GM19239 (cell line): ENCODE data around the gene NAT9.

ENCODE experiments used
- DNase-seq: peaks from one replicate; pipeline ENCODE4 v3.0.0; 2011; ENCODE audit warnings: low spot score; ENCODE audit not compliant: insufficient read length
- FAIRE-seq: peaks from 2 replicates; lab custom pipeline; 2011; peaks lifted over from hg19 to GRCh38; lab: Jason Lieb, UNC

NAT9 gene

DNA sequence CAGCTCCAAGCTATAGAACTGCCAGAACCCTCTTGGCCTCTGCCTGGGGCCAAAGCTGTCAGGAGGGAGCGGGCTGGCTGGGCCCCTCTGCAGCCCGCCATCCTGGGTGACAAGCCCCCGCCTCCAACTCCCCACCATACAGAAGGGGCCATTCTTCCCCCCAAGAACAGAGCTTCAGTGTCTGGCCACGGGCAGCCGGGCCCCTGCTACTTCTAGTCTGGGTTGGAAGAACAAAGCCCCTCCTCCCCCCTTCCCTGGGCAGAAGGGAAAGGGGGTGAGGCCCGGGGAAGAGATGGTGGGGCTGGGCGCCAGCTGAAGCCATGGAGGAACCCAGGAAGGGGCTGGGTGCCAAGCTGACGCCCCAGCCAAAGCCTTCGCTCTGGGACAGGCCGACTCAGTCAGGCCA, 9.0 kb downstream of the NAT9 start:
- DNase-seq, result no peak
- FAIRE-seq, result no peak

DNA sequence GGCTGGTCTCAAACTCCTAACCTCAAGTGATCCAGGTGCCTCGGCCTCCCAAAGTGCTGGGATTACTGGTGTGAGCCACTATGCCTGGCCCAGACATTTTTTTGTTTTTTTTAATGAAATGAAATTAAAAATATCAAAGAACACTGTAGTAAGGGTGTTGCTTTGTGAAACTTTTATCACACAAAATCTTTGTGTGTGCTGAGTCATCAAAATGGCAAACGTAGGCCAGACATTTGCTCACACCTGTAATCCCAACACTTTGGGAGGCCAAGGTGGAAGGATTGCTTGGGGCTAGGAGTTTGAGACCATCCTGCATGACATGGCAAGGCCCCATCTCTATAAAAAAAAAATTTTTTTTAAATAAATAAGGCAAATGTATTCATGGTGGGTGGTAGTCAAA, 9.7 kb downstream of the NAT9 start:
- DNase-seq, result no peak
- no peak for FAIRE-seq

DNA sequence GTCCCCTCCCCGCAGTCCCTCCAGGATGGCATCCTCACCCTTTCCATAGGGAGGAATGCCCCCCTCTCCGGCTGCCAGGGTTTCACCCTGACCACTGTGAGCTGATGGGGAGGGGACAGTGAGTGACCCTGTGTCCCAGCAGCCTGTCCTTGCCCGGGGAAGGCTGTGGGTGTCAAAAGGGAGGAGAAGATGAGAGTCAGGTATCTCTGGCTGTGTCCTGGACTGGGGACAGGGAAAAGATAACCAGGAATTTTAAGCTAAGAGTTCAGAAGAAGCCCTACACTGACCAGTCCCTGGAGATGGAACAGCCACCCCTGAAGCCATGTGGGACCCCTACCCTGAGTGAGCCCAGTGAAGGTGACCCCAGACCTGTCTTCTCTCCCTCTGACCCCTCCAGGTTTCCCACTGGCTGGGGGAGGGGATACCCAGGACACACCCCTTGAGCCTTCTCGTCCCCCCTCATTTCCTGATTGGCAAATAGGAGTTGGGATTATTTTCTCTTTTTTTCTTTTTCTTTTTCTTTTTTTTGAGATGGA, 11.3 kb downstream of the NAT9 start:
- DNase-seq (no peak), FAIRE-seq (no peak)

DNA sequence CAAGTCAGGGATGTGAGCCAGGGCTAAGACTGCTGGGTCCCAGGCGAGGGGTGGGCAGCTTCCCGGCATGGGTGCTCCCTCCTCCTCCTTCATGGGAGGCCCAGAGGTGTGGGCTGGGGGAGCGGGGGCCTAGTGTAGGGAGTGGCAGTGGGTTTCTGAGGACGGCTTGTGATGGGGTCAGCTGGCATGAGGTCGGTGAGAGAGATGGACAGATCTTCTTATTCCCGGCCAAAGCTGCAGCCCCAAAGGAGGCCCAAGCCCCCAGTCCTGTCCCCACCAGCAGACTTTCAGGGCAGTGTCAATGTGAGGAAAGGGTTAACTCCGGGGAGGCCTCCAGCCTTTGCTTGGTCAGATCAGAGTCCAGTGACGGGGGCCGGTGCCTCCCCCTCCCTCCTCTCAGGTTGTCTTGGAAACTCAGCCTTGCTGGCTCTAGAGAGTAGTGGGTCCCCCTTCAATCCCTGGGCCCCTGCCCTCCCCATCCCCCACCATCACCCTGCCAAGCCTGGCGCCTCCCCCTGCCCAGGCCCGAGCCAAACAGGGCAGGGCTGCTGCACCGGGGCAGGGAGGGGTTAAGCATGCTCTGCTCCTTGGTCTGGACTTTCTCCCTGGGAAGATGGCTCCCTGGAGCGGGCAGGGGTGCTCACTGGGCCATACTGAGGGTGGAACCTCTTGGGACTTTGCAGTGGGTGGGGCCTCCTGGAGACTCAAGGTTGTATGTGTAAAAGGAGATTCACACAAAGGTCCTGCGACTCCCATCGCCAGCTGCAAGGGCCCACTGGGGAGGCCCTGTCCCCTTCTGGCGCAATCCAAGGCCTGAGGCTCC, 12.4 kb downstream of the NAT9 start:
- FAIRE-seq, result no peak
- DNase-seq, result no peak

DNA sequence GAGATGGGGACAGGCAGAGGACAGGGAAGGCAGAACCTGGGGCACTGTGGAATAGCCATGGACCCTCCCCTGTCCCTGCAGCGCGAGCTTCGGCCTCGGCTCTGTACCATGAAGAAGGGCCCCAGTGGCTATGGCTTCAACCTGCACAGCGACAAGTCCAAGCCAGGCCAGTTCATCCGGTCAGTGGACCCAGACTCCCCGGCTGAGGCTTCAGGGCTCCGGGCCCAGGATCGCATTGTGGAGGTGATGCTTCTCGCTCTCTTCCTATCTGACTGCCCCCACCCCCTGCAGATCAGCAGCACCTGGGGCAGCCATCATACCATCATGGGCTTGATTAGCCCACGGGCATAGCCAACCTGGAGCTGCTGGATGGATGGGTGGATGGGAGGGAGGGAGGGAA, 14.2 kb downstream of the NAT9 start:
- no peak for FAIRE-seq
- DNase-seq, result no peak

DNA sequence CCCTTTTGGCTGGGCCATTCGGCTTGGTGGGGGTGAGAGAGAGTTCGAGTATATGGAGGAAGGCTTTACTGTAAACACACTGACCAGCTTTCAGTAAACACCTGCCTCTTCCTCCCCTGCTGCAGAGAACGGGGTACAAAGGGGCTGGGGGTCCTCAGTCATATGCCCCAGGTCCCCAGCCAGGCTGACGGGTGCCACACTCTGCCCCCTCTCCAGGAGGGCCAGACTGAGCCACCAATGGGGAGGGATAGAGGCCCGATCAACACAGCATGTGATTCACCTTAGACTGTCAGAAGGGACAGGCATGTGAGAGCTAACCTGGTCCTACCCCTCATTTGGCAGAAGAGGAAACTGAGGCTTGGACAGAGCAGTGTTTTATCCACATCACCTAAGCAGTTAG, 14.7 kb downstream of the NAT9 start:
- FAIRE-seq (no peak), DNase-seq (no peak)

DNA sequence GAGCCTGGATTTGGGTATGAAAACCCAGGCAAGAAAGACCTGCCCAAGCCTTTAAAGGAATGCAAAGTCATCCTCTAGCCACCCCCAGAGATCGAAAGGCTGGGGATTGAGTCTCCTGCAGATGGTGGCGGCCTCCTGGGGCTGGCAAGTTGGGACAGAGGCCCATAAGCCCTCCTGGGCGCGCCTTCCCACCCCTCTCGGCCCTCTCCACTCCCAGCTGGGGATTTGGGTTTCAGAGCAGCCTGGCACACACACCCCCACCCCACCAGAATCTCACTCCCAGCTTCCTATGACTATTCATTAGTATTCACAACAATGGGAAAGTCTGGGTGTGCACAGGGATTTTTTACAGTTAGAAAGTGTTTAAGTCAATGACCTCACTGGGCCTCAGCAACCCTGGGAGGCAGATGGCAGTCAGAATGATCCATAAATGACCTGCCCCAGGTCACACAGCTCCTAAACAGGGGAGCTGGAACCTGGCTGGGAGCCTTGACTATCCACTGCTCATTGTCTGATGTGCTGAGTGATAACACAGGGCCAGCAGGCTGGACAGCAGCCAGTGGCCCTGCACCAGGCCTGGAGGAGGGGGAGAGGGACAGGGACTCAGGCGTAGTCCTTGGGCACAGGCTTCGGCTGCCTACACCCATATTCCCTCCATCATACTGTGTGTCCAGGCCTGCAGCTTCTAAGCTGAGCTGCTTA, 15.6 kb downstream of the NAT9 start:
- DNase-seq (no peak), FAIRE-seq (no peak)

DNA sequence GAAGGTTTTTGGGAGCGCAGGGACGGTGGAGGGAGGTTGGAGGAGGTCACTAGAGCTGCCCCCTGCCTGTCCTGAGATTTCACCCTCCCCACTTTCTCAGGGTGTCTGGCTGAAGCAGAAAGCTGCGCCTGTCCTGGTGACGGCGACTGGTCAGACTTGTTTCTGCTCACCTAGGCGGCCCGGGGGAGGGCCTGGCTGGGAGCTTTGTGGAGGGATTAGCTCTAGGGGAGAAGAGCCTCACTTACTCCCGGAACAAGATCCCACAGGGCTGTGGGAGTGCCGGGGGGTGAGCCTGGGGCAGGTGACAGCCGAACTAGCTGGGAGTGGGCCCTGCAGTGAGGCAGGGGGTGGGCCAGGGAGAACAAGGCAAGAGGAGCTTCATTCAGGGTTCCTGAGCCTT, 16.2 kb downstream of the NAT9 start:
- no peak for FAIRE-seq
- DNase-seq, result no peak

DNA sequence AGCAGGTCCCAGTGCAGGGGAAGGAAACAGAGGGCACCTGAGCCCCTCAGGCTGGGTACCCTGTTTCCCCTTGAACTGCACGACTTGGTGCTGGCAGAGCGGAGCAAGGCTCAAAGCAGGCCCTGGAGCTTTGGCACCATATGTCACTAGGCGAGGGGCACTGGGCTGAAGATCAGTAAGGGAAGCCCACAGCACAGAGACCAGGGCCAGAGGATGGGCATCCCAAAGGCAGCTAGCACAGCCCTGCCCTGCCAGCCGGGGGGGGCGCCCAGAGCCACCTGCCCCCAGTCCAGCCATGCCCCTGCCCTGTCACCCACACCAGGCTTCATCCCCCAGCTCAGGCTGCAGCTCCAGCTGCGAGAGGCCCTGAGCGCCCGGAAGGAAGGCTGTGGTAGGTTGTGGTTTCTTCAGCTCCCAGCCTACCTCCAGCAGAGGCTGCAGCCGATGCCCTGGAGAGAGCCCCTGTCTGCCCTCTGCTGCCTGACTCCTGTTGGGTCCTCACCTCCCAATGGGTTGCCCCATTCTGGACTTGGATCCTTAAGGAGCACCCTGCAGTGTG, 16.8 kb downstream of the NAT9 start:
- peak; percentile 91 for FAIRE-seq
- DNase-seq, result peak; percentile 88

DNA sequence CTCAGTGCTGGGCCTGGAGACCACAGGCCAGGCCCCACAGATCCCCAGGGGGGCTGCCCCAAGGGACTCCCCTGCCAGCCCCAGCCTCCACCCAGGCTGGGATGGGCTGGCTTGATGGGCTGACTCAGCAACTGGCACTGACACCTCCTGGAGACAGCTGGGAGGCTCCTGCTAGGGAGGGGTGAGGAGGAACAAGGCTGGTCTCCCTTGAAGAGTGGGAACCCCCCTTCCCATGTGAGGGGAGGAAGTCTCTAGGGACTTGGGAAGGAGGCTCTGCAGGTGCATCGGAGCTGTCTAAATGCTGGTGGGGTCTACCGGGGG, 17.3 kb downstream of the NAT9 start:
- no peak for FAIRE-seq
- DNase-seq, result no peak

DNA sequence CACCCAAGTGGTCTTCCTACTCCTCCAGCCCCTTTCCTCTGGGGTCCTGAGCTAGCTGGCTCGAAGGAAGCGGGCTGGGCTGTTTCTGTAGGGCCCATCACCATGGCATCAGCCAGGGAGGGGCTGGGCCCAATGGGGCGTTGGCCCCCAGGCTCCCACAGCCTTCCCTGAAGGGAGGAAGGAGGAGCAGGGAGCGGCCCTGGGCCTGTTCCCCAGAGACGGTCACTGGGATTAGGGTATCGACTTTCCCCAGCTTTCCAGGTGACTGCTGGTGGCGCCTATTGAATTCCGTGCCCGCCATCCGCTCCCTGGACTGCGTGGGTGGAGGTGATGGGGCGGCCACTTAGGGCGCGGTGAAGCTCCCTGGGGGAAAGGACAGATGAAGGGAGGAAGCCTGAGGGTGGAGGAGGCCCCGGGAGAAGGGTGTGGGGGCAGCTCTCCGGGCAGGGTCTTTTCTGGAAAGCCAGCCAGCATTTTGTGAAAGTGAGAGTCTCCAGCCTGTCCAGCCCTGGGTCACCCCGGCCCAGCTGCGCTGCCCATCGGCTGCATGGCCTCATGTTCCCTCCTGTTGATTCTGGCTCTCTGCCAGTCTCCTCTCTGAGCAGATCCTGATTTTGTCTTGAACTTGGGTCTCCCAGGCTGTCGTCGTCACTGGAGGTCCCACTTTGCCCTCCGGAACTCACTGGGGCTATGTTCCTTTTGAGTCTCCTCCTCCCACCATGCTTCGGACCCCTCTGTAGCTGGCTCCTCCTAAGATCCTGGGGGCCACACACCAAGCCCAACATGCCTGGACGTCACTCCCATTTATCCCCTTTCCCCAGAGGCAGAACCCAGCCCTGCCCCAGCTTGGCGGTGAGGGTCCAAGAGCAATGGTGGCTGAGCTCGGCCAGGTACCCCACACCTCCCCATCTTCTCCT, 18.0 kb downstream of the NAT9 start:
- no peak for DNase-seq
- no peak for FAIRE-seq

DNA sequence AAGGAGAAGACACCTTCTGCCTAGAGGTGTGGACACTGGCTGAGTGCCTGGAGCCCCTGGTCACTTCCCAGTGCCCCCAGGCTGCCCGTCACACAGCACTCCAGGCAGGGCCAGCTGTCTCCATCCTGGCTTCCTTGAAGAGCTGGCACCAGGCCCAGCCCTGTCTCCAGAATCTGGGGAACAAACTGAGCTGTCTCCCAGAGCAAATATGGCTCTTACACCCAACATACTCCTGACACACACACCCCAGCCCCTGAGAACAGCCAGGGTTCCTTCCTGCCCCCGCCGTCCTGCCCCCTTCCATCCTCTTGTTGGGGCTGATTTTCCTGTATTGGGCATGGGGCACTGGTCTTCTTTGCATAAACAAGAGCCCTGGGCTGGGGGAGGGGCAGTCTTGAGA, 18.6 kb downstream of the NAT9 start:
- DNase-seq (no peak), FAIRE-seq (no peak)

DNA sequence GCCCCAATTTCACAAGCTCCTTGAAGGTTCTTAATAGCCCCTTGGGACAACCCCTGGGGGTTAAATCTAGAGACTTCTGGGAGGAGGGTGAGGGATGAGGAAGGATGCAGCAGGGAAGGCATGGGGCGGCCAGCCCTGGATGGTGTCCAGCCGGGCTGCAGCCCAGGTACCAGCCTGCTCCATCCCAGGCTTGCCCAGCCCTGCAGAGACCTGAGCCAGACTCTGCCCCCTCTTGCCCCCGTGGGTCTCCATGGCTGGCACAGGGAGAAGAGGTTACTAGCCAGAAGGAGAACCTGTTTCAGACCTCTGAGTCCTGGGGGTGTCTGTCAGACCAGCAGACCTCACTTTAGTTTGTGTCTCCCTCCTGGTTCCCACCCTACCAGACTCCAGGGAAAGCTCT, 19.3 kb downstream of the NAT9 start:
- no peak for DNase-seq
- FAIRE-seq, result no peak

DNA sequence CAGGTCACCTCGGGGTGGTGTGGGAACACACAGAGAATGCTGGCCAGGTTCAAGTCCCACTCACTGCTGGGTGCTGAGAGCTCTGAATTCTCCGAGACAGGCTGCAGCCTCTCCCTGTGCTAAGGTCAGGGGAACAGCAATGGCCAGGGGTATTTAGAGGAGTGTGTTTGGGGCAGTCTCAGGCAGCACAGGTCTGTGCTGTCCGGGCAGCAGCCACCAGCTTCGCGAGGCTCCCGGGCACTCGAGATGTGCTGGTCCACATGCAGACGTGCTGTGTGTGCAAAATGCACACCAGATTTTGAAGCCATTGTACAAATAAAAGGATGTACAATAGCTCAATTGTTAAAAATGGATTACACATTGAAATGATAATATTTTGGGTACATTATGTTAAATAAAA, 20.6 kb downstream of the NAT9 start:
- FAIRE-seq, result no peak
- no peak for DNase-seq

DNA sequence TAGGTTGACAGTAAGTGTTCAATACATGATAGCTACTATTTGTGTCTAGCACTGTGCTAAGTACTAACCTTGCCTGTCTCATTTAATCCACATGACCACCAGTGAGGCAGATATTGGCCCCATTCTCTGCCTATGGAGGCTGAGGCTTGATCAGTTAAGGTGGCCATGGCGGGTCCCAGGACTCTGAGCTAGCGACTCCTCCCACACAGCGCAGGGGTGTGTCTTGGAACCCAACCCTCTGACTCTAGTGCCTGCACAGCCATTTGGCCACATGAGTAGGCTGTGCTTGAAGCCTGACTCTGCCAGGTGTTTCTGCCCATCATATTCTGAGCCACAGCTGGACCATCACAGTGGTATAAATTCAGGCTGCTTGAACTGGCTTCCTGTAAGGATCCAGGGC, 21.3 kb downstream of the NAT9 start:
- FAIRE-seq, result no peak

DNA sequence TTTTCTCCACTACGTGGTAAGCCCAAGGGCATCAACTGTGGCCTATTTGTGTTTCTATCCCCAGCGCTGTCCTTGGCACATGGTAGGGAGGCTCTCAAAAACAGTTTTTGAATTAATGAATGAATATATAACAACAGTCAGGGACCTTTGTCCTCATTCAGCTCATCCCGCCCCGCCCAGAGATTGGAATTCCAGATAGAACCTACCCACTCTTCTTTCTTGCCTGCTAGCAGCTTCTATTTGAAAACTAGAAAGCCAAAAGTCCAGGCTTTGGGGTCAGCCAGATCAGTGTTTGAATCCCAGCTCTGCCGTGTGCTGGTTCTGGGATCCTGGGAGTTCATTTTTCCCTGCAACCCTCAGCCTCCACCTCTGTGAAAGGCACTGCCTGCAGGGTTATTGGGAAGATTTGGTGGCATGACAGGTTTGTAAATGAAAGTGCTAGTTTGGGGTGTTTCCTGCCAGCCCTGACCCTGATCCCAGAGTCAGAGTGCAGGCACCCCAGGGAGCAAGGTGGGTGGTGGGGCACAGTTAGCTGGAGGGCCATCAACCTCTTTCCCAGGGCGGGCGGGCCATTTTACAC, 23.2 kb downstream of the NAT9 start:
- no peak for FAIRE-seq
- no peak for DNase-seq

More for the DNA sequence above, 21.3 kb downstream of the NAT9 start:
- DNase-seq, result no peak

DNA sequence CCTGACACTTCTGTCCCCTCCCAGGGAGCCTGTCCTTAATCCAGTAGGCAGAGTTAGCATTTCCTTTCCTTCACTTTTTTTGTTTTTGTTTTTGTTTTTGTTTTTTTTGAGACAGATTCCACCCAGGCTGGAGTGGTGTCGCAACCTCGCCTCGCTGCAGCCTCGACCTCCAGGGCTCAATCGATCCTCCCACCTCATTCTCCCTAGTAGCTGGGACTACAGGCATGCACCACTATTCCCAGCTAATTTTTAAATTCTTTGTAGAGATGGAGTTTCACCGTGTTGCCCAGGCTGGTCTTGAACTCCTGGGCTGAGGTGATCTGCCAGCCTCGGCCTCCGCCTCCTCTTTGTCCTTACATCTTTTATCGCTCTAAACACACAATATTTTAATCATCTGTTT, 23.7 kb downstream of the NAT9 start:
- FAIRE-seq, result no peak
- no peak for DNase-seq

DNA sequence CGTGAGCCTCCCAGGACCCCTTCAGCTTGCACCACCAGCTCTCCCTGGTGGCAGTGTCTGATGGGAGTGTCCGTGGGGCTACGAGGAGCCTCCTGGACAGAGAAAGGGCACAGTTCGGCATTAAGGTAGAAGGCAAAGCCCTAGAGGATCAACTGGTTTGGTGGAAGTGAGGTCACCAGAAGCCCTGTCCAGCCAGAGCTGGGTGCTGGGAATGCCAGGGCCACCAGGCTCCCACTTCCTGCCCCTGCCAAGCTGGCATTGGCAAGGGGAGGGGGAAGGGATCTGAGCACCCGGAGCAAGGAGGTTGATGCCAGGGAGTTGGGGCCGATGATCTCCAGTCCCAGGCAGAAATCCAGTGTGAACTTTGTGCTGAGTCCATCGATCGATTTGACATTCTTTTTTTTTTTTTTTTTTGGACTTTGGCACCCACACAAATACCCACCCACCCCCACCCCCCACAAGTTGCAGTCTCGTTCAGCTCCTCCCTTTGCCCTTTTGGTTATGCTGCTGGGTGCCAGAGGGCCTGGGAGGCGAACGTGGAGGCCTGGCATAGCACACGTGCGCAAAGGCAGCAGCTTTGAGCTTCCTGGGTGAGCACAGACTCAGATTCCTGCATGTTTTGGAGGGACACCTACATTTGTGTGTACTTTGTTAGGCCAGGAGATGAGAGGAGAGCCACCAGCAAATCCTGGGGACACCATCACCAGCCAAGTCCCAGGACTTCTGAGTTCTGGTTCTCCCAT, 25.6 kb downstream of the NAT9 start:
- DNase-seq (no peak), FAIRE-seq (no peak)

DNA sequence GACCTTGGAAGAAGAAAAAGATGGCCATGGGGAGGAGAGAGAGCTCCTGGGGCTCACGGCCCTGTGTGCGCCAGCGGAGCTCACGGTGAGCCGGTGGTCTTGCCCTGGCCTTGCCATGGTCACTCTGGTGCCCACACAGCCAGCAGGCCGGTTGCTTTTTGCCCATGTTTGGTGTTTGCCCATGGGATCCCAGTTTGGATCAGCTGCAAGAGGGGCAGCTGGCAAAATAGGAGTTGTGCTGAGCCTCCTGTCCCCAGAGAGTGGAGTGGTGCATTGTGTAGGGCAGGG, 26.2 kb downstream of the NAT9 start:
- no peak for FAIRE-seq
- DNase-seq, result no peak
